GM21515 (cell line): ENCODE data around the gene TOP3B.

Source experiments
- ATAC-seq: cut with Tn5 transposase; IDR thresholded peaks from one replicate; pipeline ENCODE4 v1.9.1; 2021; ENCODE audit not compliant: unreplicated experiment

The TOP3B gene

GRCh38 chr22:21981874-21982273, 713 bp downstream of the TOP3B start:
- no peak for ATAC-seq

GRCh38 chr22:21980547-21980946, 2.0 kb downstream of the TOP3B start:
- no peak for ATAC-seq

GRCh38 chr22:21978564-21979386, 3.8 kb downstream of the TOP3B start:
- ATAC-seq, result no peak

- ATAC-seq, result no peak
These were observed 4.8 kb downstream of the TOP3B start for GRCh38 chr22:21977814-21978213.

GRCh38 chr22:21975854-21976345, 6.7 kb downstream of the TOP3B start:
- ATAC-seq, result no peak

- no peak for ATAC-seq
These were observed 7.3 kb downstream of the TOP3B start for GRCh38 chr22:21975273-21975672.

GRCh38 chr22:21974058-21974649, 8.4 kb downstream of the TOP3B start:
- ATAC-seq, result no peak

- ATAC-seq, result no peak
These were observed 9.8 kb downstream of the TOP3B start for GRCh38 chr22:21972806-21973205.

- no peak for ATAC-seq
These were observed 10.3 kb downstream of the TOP3B start for GRCh38 chr22:21972293-21972779.

GRCh38 chr22:21971858-21972275, 10.7 kb downstream of the TOP3B start:
- no peak for ATAC-seq

GRCh38 chr22:21970800-21971617, 11.6 kb downstream of the TOP3B start:
- no peak for ATAC-seq

- ATAC-seq, result no peak
These were observed 12.4 kb downstream of the TOP3B start for GRCh38 chr22:21970037-21970799.

GRCh38 chr22:21968452-21969129, 14.0 kb downstream of the TOP3B start:
- ATAC-seq, result no peak

GRCh38 chr22:21967693-21968271, 14.8 kb downstream of the TOP3B start:
- ATAC-seq, result no peak

GRCh38 chr22:21966643-21967516, 15.7 kb downstream of the TOP3B start:
- no peak for ATAC-seq

- no peak for ATAC-seq
These were observed 16.8 kb downstream of the TOP3B start for GRCh38 chr22:21965762-21966288.

- no peak for ATAC-seq
These were observed 17.6 kb downstream of the TOP3B start for GRCh38 chr22:21964918-21965484.

- ATAC-seq, result no peak
These were observed 18.4 kb downstream of the TOP3B start for GRCh38 chr22:21964234-21964633.
